A549 (cell line): Measurements from ENCODE around the gene SF1. TPM values are rescaled to one million over a fixed set of nuclear protein-coding genes. Genes with fewer than 3 reads are reported as not detected.

ENCODE experiments used
- ATAC-seq, 2 experiments: fragments of 200-7000 bp in 1 of 2; fragments of >200 bp in 1 of 2; cut with Nextera tagmentation in 1 of 2; cut with Tn5 transposase in 1 of 2; 3 replicates each; pipeline versions ENCODE4 v1.8.0 to v1.9.1; 2018 to 2020; ENCODE audit warnings: mild to moderate bottlenecking in 1 of 2, moderate library complexity in 1 of 2
- CTCF ChIA-PET: fragments of 300-600 bp; sonication (Branson Sonifier 250); formaldehyde crosslinking; extraction: SDS; loops from one replicate; lab custom pipeline; 2021; ENCODE audit warnings: antibody characterized with exemption, inconsistent platforms; lab: Yijun Ruan, JAX
- POLR2A ChIA-PET: fragments of 350-600 bp; formaldehyde crosslinking; extraction: SDS; loops from one replicate; lab custom pipeline; 2021; ENCODE audit warnings: antibody characterized with exemption, inconsistent platforms; lab: Yijun Ruan, JAX
- DNase-seq, 2 experiments: peaks; one replicate each; pipeline versions ENCODE4 v3.0.0 to v3.0.0-alpha.2; 2011 to 2016; ENCODE audit warnings: low read depth in 1 of 2, low spot score in 1 of 2
- FAIRE-seq: peaks from 2 replicates; lab custom pipeline; 2011; peaks lifted over from hg19 to GRCh38; lab: Jason Lieb, UNC
- H3K27ac ChIP-seq, 2 experiments: fragments of >200 bp; sonication (Bioruptor Twin); formaldehyde crosslinking; 3 replicates each; pipeline ENCODE4 v1.5.1; 2016 to 2017
- H3K4me1 ChIP-seq: fragments of >200 bp; sonication (Bioruptor Twin); formaldehyde crosslinking; 3 replicates; pipeline ENCODE4 v1.6.1; 2016
- H3K4me2 ChIP-seq: fragments of >200 bp; sonication (Bioruptor Twin); formaldehyde crosslinking; 3 replicates; pipeline ENCODE4 v1.6.1; 2016
- H3K4me3 ChIP-seq: fragments of >200 bp; sonication (Bioruptor Twin); formaldehyde crosslinking; 3 replicates; pipeline ENCODE4 v1.5.1; 2016
- H3K9me3 ChIP-seq: fragments of >200 bp; sonication (Bioruptor Twin); formaldehyde crosslinking; 3 replicates; pipeline ENCODE4 v1.6.1; 2016
- ATOH8 ChIP-seq: fragments of 250-450 bp; sonication (Bioruptor Pico); IDR thresholded peaks from 2 replicates; pipeline ENCODE4 v1.5.0; 2020; ENCODE audit warnings: low read depth, mild to moderate bottlenecking, moderate library complexity
- BHLHE40 ChIP-seq: IDR thresholded peaks from 2 replicates; pipeline ENCODE4 v1.6.1; 2012; ENCODE audit warnings: low read depth, low read length, inconsistent platforms
- CBX8 ChIP-seq: fragments of 200-600 bp; sonication (generic); IDR thresholded peaks from 2 replicates; pipeline ENCODE4 v1.6.1; 2016
- CEBPB ChIP-seq, 2 experiments: fragments of >200 bp in 1 of 2; sonication (Bioruptor Twin) in 1 of 2; formaldehyde crosslinking in 1 of 2; IDR thresholded peaks; 2 replicates each; pipeline ENCODE4 v1.6.1; 2012 to 2016
- CTCF ChIP-seq: fragments of >200 bp; sonication (Bioruptor Twin); formaldehyde crosslinking; IDR thresholded peaks from 3 replicates; pipeline ENCODE4 v1.5.1; 2016
- EP300 ChIP-seq, 2 experiments: fragments of >200 bp; sonication (Bioruptor Twin); formaldehyde crosslinking; IDR thresholded peaks; 2 replicates in 1 of 2; 3 replicates in 1 of 2; pipeline ENCODE4 v1.6.1; 2016 to 2017
- ESRRA ChIP-seq: fragments of 150-350 bp; IDR thresholded peaks from 2 replicates; pipeline ENCODE4 v1.6.1; 2014; ENCODE audit warnings: mild to moderate bottlenecking, low read length, borderline replicate concordance
- FOSB ChIP-seq: fragments of 250-450 bp; sonication (Bioruptor Pico); IDR thresholded peaks from 2 replicates; pipeline ENCODE4 v1.5.0; 2020; ENCODE audit warnings: mild to moderate bottlenecking, moderate library complexity
- HEYL ChIP-seq: fragments of 250-450 bp; sonication (Bioruptor Pico); IDR thresholded peaks from 2 replicates; pipeline ENCODE4 v1.8.0; 2021; ENCODE audit warnings: mild to moderate bottlenecking, moderate library complexity
- JUNB ChIP-seq: fragments of >200 bp; sonication (Bioruptor Twin); formaldehyde crosslinking; IDR thresholded peaks from 2 replicates; pipeline ENCODE4 v1.6.1; 2016
- MAZ ChIP-seq: fragments of 150-350 bp; IDR thresholded peaks from 2 replicates; pipeline ENCODE4 v1.6.1; 2014; ENCODE audit warnings: antibody characterized with exemption, low read depth, low read length, borderline replicate concordance
- PBX3 ChIP-seq: IDR thresholded peaks from 2 replicates; pipeline ENCODE4 v1.6.1; 2012
- PHF8 ChIP-seq: fragments of 200-600 bp; sonication (generic); IDR thresholded peaks from 2 replicates; pipeline ENCODE4 v1.6.1; 2016; ENCODE audit warnings: low read depth, mild to moderate bottlenecking, antibody characterized with exemption, moderate library complexity, borderline replicate concordance
- RAD21 ChIP-seq, 2 experiments: fragments of >200 bp in 1 of 2; sonication (Bioruptor Twin) in 1 of 2; formaldehyde crosslinking in 1 of 2; IDR thresholded peaks in 1 of 2; conservative IDR thresholded peaks in 1 of 2; 2 replicates in 1 of 2; 3 replicates in 1 of 2; pipeline ENCODE4 v1.6.1; 2012 to 2018; ENCODE audit warnings: inconsistent platforms in 1 of 2
- RARB ChIP-seq: fragments of 250-450 bp; sonication (Bioruptor Pico); IDR thresholded peaks from 2 replicates; pipeline ENCODE4 v1.8.0; 2021; ENCODE audit warnings: mild to moderate bottlenecking, moderate library complexity
- SMC3 ChIP-seq: fragments of >200 bp; sonication (Bioruptor Twin); formaldehyde crosslinking; IDR thresholded peaks from 3 replicates; pipeline ENCODE4 v1.6.1; 2018; ENCODE audit warnings: inconsistent platforms
- SREBF2 ChIP-seq: fragments of 450-650 bp; IDR thresholded peaks from 2 replicates; pipeline ENCODE4 v1.6.1; 2014; ENCODE audit warnings: mild to moderate bottlenecking, moderate library complexity
- TP53 ChIP-seq: fragments of 250-450 bp; sonication (Bioruptor Pico); IDR thresholded peaks from 2 replicates; pipeline ENCODE4 v1.5.0; 2021; ENCODE audit warnings: mild to moderate bottlenecking, moderate library complexity
- ZNF302 ChIP-seq: fragments of 250-450 bp; sonication (Bioruptor Pico); IDR thresholded peaks from 2 replicates; pipeline ENCODE4 v1.9.0; 2021; ENCODE audit warnings: inconsistent platforms, mild to moderate bottlenecking, moderate library complexity
- WGBS: methylation state at CpG from one replicate; pipeline ENCODE4 v1.1.6; 2017; ENCODE audit errors: missing lambda C conversion rate; 5-methylcytosine and 5-hydroxymethylcytosine counted together
- polyA plus RNA-seq, 4 experiments: library from polyadenylated mRNA; depleted of rRNA in 3 of 4; stranded (reverse); fragments of >200 nt; fragmentation: RNase III in 1 of 4; extraction: RNeasy Plus Mini Kit Qiagen cat#74134 plus additional on column Dnase treatment in 1 of 4; gene quantifications; 2 replicates in 3 of 4; 3 replicates in 1 of 4; pipeline ENCODE4 v1.2.3, GENCODE V29; 2011 to 2017
- TF ChIP-seq, protein P1 (sequence below): fragments of 450-650 bp; IDR thresholded peaks from 2 replicates; pipeline ENCODE4 v1.6.1; 2014; ENCODE audit warnings: antibody characterized with exemption
- TF ChIP-seq, protein P2 (sequence below): fragments of 200-600 bp; sonication (generic); IDR thresholded peaks from 2 replicates; pipeline ENCODE4 v1.6.1; 2016; ENCODE audit warnings: antibody characterized with exemption, mild to moderate bottlenecking, moderate library complexity
- TF ChIP-seq, protein P3 (sequence below): IDR thresholded peaks from 2 replicates; pipeline ENCODE4 v1.6.1; 2012; ENCODE audit warnings: low read depth, borderline replicate concordance

Gene SF1
- polyA plus RNA-seq, 2 of the 4 experiments (the other 2 are of a cell fraction) = 104 to 310 TPM

- Histone ChIP-seq H3K4me1 (peaks cover 18% of the 10 kb centered on the region; the same call in 2 of the 3 replicates), H3K4me3 (peak overlapping the region; percentile 94; the same call in 1 of the 3 replicates), H3K27ac (peak overlapping the region in 1 of 2 experiments; percentile 95; a peak in 3 of 6 replicates), H3K9me3 (no peaks in the 10 kb centered on the region), H3K4me2 (peak overlapping the region; percentile 100)
- ATAC-seq (no peak), DNase-seq (no peak), FAIRE-seq (no peak)
- 48% methylated on average over 8 of the region's 9 CpGs for WGBS
- ChIA-PET CTCF (interaction anchor here (0.5 to 3.6 kb wide), 5 partner anchors 9 to 36 kb away, joined by 3 to 14 read pairs (median 5); no protein-coding TSS in a partner anchor), POLR2A (no interaction called here)
- TF ChIP-seq CEBPB (IDR thresholded peaks at IDR 0.05) (no peak), HEYL (CRISPR knock-in tag) (no peak), MAZ (no peak), CBX8 (no peak), ZNF302 (no peak), FOSB (CRISPR knock-in tag) (no peak), PBX3 (no peak), SREBF2 (no peak), ESRRA (no peak)
- TF ChIP-seq, protein P1, sequence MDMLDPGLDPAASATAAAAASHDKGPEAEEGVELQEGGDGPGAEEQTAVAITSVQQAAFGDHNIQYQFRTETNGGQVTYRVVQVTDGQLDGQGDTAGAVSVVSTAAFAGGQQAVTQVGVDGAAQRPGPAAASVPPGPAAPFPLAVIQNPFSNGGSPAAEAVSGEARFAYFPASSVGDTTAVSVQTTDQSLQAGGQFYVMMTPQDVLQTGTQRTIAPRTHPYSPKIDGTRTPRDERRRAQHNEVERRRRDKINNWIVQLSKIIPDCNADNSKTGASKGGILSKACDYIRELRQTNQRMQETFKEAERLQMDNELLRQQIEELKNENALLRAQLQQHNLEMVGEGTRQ = no peak
These were observed 54.2 kb downstream of the SF1 start for GRCh38 chr11:64723907-64724862.

DNA sequence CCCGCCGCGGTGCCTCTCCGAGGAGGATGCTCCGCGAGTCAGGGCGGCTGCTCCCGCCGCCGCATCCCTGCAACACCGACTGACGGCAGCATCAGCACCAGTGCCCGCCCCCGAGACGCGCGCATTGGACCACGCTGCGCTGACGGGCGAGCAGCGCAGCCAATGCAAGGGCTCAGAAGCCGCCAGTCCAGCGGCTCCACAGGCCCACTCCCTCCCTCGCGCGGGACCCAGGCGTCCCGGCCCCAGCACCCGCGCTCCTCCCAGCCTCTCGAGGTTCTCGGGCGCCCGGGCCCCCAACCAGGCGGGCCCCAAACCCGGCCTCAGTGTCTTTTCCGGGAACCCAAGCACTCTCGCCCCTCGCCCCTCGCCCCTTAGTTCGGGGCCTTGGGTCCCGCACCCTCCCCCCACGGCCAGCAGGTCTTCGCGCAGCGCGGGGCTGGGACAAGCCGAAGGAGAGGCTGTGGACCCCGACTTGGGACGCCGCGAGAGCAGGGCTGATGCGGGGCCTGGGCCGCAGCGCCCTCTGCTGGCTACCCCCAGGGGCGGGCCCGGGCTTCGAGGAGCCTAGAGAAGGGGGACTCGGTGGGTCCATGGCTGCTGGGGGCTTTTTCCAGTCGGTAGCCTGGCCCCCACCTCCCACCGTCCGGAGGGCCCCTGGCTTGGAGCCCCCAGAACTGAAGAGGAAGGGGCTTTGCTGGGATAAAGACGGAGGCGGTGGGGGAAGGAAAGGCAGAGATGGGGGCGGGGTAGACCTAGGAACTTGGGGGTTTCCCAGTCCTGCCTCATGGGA lies 55.0 kb downstream of the SF1 start, which contains the start of gene NRXN2:
TSS of gene NRXN2 (minus strand) at position 81 of the 790 bp plus-strand sequence. CDS start 9,498 bp downstream, outside the sequence.
- TF ChIP-seq CTCF = peak; percentile 96
- peak; percentile 71 for TF ChIP-seq PHF8
- TF ChIP-seq, protein P2, sequence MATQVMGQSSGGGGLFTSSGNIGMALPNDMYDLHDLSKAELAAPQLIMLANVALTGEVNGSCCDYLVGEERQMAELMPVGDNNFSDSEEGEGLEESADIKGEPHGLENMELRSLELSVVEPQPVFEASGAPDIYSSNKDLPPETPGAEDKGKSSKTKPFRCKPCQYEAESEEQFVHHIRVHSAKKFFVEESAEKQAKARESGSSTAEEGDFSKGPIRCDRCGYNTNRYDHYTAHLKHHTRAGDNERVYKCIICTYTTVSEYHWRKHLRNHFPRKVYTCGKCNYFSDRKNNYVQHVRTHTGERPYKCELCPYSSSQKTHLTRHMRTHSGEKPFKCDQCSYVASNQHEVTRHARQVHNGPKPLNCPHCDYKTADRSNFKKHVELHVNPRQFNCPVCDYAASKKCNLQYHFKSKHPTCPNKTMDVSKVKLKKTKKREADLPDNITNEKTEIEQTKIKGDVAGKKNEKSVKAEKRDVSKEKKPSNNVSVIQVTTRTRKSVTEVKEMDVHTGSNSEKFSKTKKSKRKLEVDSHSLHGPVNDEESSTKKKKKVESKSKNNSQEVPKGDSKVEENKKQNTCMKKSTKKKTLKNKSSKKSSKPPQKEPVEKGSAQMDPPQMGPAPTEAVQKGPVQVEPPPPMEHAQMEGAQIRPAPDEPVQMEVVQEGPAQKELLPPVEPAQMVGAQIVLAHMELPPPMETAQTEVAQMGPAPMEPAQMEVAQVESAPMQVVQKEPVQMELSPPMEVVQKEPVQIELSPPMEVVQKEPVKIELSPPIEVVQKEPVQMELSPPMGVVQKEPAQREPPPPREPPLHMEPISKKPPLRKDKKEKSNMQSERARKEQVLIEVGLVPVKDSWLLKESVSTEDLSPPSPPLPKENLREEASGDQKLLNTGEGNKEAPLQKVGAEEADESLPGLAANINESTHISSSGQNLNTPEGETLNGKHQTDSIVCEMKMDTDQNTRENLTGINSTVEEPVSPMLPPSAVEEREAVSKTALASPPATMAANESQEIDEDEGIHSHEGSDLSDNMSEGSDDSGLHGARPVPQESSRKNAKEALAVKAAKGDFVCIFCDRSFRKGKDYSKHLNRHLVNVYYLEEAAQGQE = peak; percentile 54
- TF ChIP-seq RARB = no peak
- TF ChIP-seq MAZ = no peak
- TF ChIP-seq RAD21 (conservative IDR thresholded peaks at IDR 0.05 in 1 of 2, IDR thresholded peaks at IDR 0.05 in 1 of 2) = peak; percentile 54 to 75; a peak in 4 of 5 replicates
- no peak for TF ChIP-seq JUNB
- TF ChIP-seq BHLHE40 = no peak
- no peak for TF ChIP-seq ATOH8 (CRISPR knock-in tag)
- TF ChIP-seq EP300 (IDR thresholded peaks at IDR 0.05) = no peak
- TF ChIP-seq, protein P3, sequence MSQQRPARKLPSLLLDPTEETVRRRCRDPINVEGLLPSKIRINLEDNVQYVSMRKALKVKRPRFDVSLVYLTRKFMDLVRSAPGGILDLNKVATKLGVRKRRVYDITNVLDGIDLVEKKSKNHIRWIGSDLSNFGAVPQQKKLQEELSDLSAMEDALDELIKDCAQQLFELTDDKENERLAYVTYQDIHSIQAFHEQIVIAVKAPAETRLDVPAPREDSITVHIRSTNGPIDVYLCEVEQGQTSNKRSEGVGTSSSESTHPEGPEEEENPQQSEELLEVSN = peak; percentile 70; the same call in 1 of the 2 replicates
- TF ChIP-seq TP53 = no peak
- peak; percentile 86 for TF ChIP-seq SMC3
- peak; percentile 93 for TF ChIP-seq PBX3
- Histone ChIP-seq H3K4me1 (peaks cover 18% of the 10 kb centered on the region; the same call in 2 of the 3 replicates), H3K4me2 (peak within 1 kb of the TSS; percentile 100), H3K9me3 (no peaks in the 10 kb centered on the region), H3K27ac (peak within 1 kb of the TSS; percentile 88 to 95), H3K4me3 (peak within 1 kb of the TSS; percentile 94)
- ChIA-PET POLR2A (no interaction called here), CTCF (interaction anchor here (0.6 to 2.0 kb wide), 3 partner anchors 10 to 64 kb away, joined by 4 to 16 read pairs (median 7); no protein-coding TSS in a partner anchor)
- FAIRE-seq (no peak), DNase-seq (peak; percentile 88 to 98), ATAC-seq (peak; percentile 90 to 98)
- 0% methylated on average over 14 of the region's 66 CpGs for WGBS
